Suppressor macrophage treated with lipopolysaccharide for 4 hours (primary cell): ENCODE data around the gene CES5A.
"Not testable (repeated sequence)": the region's sequence is repeated elsewhere in the genome, so short reads cannot be mapped to it uniquely, and the experiment has no call there.

Experiments used
- DNase-seq: peaks from one replicate; pipeline ENCODE4 v3.0.0-alpha.2; 2020

The CES5A gene

GRCh38 chr16:55872130-55872529, 3.0 kb downstream of the CES5A start:
- DNase-seq = no peak

- no peak for DNase-seq
Observed at GRCh38 chr16:55871411-55872038, 3.6 kb downstream of the CES5A start.

GRCh38 chr16:55868980-55869379, 6.2 kb downstream of the CES5A start:
- DNase-seq = no peak

GRCh38 chr16:55868137-55868536, 7.0 kb downstream of the CES5A start:
- no peak for DNase-seq

- no peak for DNase-seq
Observed at GRCh38 chr16:55861288-55861687, 13.9 kb downstream of the CES5A start.

GRCh38 chr16:55857650-55858049, 17.5 kb downstream of the CES5A start:
- not testable (repeated sequence) for DNase-seq

GRCh38 chr16:55856950-55857349, 18.2 kb downstream of the CES5A start:
- no peak for DNase-seq

- no peak for DNase-seq
Observed at GRCh38 chr16:55853114-55853513, 22.1 kb downstream of the CES5A start.

- DNase-seq = no peak
Observed at GRCh38 chr16:55849536-55849935, 25.6 kb downstream of the CES5A start.

GRCh38 chr16:55846598-55847346, 28.4 kb downstream of the CES5A start:
- DNase-seq = no peak

GRCh38 chr16:55843105-55843395, 32.1 kb downstream of the CES5A start:
- no peak for DNase-seq

GRCh38 chr16:55842369-55843104, 32.6 kb downstream of the CES5A start:
- peak; percentile 66 for DNase-seq

- peak; percentile 44 for DNase-seq
Observed at GRCh38 chr16:55839115-55839514, 36.1 kb downstream of the CES5A start.

GRCh38 chr16:55836158-55836611, 39.0 kb downstream of the CES5A start:
- DNase-seq = peak; percentile 13

GRCh38 chr16:55835581-55835980, 39.6 kb downstream of the CES5A start:
- peak; percentile 67 for DNase-seq

GRCh38 chr16:55835173-55835572, 40.0 kb downstream of the CES5A start:
- DNase-seq = not testable (repeated sequence)

- DNase-seq = peak; percentile 35
Observed at GRCh38 chr16:55834049-55834448, 41.1 kb downstream of the CES5A start.

GRCh38 chr16:55832773-55833691, 42.1 kb downstream of the CES5A start, which contains the start of gene CES1:
CES1 (minus strand) TSS chr16:55833096; CDS start chr16:55833055, 41 bp downstream.
- peak; percentile 21 for DNase-seq

- no peak for DNase-seq
Observed at GRCh38 chr16:55832425-55832772, 42.8 kb downstream of the CES5A start.

- no peak for DNase-seq
Observed at GRCh38 chr16:55830658-55831294, 44.4 kb downstream of the CES5A start.

GRCh38 chr16:55829232-55829631, 45.9 kb downstream of the CES5A start:
- not testable (repeated sequence) for DNase-seq

GRCh38 chr16:55828680-55829079, 46.5 kb downstream of the CES5A start:
- DNase-seq = no peak
